TTC549 (cell line): Measurements from ENCODE around the gene STMN3.
"Not testable (repeated sequence)": the region's sequence is repeated elsewhere in the genome, so short reads cannot be mapped to it uniquely, and the experiment has no call there.

Experiments used
- FAIRE-seq: peaks from 2 replicates; lab custom pipeline; 2012; peaks lifted over from hg19 to GRCh38; lab: Jason Lieb, UNC

STMN3 gene

DNA sequence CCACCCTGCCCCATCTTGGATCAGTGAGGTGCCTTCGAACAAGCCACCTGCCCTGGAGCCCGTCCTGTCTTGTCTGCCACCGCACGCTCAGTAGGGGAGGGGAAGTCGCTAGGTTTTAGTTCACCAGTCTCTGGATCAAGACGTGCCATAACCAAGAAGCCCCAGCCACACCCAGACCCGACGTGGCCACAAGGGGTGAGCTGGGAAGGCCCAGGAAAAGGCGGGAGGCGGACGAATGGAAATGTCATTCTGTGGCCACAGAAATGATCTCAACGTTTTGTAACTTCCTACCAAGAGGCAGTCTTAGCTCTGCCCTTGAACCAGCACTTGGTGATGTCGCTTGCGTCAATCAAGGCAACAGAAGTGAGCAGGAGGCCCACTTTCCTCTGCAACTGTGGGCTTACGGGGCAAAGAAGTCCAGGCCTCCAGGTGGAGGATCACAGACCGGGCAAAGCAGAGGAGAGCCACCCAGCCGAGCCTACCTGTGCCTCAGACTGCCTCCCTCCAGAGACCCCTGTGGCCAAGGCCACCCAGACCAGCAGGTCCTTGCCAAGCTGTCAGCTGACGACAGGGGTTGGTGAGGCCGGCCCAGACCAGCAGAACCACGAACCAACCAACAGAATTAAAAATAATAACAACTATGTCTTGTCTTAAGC lies 40.8 kb downstream of the STMN3 start:
- FAIRE-seq: no peak

- no peak for FAIRE-seq
Observed at GRCh38 chr20:63611646-63612045, 41.6 kb downstream of the STMN3 start.

- FAIRE-seq: no peak
Observed at GRCh38 chr20:63610581-63611435, 42.4 kb downstream of the STMN3 start.

DNA sequence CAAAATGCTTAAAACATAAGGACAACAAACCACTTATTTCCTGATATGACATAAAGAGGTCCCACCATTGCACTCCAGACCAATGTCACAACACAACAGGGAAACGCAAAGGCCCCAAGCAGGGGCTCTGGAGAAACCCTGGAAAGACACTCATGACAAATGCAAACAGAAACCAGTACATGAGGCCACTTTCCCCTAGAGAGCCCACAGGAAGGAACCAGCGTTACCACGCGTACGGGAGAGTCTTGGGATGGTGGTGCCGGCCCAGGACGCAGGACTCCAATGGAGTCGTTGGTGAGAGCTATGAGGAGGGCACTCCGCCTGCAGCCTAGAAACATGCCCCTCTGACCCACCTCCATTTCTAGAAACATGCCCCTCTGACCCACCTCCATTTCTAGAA lies 46.5 kb downstream of the STMN3 start:
- FAIRE-seq: no peak

DNA sequence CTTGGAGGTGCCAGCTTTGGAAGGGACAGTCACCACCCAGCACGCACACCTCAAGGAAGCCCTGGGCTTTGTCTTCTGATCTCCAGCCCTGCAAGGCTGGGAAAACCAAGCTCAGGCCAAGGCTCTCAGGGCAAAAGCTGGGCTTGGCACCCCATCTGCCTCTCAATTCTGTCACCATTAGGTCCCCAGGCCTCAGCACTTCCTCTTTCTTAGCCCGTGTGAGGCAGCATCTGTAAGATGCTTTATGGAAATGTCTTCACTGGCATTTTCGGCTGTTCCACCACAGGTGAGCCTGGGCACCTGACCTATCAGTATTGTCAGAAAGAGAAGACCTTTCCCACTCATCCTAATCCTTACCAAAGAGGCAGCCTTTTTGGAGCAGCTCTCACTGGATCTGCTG lies 50.9 kb downstream of the STMN3 start:
- FAIRE-seq: no peak

GRCh38 chr20:63601679-63602078 lies 51.5 kb downstream of the STMN3 start:
- FAIRE-seq: not testable (repeated sequence)

DNA sequence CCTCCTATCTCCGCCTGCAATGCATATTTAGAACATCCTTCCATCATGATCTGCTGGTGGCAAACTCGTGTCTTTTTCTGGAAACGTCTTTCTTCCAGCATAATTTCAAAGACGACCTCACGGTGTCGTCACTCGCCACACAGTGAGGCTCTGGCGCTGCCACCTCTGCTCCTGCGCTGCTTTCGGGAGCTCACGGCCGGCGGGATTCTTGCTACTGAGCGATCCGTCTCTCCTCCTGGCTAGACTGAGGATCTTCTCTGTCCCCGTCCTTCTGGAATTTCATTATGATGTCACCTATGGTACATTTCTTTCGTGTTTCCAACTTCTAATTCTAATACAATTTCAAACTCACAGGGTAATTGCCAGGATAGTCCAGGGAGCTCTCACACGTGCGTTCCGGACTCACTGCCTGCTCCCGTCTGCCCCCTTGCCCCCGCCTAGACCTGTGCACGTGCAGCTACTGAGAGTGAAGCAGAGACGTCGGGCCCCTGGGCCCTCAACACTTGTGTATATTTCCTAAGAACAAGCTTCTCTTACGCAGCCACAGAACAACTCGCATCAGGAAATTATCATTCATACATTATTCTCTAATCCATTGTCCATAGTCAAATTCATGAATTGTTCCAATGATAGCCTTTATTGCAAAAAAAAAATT lies 53.7 kb downstream of the STMN3 start:
- FAIRE-seq: no peak

DNA sequence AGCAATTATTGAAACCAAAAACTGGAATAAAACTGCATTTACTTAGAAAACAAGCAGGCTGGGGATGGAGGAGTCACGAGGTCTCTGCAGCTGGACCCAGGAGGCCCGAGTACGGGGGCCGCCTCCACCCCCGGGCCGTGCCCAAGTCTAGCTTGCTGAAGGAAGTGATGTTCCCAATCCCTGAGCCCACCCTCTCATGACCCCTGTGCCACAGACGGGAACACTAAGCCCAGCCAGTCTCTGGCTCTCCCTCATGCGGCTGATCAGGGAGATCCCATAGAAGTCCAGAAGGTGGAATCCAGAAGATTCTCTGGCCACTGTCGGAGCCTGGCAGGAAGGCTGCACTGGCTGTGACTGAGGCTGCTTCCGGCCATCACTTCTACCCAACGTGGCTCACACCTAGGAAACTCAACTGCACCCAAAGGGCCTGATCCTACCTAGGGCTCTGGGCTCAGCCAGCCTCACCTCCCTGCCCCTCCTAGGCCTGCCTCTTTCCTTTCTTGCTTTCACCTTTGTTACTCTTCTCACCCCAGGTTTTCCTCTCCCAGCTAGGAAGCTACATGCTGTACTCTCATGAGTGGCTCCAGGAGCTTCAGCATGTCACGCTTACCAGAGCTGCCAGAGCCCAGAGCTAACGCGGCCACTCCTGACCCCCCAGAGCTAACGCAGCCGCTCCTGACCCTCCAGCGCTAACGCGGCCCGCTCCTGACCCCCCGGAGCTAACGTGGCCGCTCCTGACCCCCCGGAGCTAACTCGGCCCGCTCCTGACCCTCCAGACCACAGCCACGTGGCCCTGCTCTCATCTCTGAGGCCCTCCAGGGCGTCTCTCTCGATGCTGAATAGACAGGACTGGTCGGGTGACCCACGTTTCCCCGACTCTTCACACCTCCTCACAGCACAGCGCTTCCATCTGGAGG lies 54.5 kb downstream of the STMN3 start:
- no peak for FAIRE-seq

GRCh38 chr20:63597651-63598478 lies 55.4 kb downstream of the STMN3 start:
- no peak for FAIRE-seq

GRCh38 chr20:63596423-63596822 lies 56.8 kb downstream of the STMN3 start:
- FAIRE-seq: no peak

DNA sequence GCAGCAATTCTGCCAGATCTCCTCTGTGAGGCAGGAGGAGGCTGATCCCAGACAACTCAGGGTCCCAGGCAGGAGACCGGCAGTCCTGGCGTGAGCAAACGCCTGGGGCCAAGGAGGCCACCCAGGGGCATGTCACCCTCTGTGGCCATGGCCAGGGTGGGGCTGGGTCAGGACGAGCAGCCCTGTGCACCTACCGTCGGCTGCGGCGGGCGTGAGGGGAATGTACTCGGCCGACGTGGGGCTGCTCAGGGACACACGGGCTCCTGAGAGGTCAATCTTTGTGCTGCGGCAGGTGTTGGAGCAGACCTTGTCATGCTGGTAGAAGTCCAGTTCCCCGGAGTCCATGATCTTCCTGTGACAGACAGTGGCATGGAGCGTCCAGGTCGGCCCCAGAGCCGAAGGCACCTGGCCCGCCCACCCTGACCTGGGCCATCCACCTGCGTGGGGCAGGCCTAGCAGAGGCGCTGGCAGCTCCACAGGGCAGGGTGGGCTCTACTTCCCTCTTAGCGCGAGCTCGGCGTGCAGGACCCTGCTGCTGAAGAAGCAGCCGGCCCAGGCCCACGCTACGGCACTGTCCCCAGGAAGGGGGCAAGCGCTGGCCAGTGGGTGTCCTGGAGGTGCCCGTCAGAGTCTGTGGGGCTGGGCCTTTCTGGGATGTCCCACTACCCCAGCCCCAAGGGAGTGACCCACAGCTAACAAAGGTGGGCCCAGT lies 57.7 kb downstream of the STMN3 start:
- no peak for FAIRE-seq

DNA sequence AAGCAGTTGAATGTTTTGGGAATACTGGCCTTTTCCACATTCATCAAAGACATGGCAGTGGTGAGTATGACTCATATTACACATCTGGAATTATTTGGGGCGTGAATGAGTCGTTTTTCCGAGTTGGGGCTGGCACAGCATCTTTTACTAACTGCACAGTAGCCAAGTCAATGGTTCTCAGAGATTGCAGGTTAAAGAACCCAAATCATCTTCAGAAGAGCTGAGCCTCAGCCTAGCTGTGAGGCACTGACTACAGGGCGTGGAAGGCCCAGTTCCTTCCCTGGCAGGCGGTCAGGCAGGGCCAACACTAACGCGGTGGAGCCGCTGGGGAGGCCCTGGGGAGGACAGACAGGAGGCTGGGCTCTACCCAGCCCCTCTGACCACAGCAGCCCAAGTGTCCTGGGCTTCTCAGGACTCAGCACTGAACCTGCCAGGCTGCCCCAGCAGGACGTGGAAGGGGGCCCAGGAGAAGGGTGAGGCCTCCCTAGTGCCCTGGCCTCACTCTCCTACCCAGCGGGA lies 59.1 kb downstream of the STMN3 start:
- FAIRE-seq: no peak

GRCh38 chr20:63592661-63593060 lies 60.6 kb downstream of the STMN3 start:
- no peak for FAIRE-seq

DNA sequence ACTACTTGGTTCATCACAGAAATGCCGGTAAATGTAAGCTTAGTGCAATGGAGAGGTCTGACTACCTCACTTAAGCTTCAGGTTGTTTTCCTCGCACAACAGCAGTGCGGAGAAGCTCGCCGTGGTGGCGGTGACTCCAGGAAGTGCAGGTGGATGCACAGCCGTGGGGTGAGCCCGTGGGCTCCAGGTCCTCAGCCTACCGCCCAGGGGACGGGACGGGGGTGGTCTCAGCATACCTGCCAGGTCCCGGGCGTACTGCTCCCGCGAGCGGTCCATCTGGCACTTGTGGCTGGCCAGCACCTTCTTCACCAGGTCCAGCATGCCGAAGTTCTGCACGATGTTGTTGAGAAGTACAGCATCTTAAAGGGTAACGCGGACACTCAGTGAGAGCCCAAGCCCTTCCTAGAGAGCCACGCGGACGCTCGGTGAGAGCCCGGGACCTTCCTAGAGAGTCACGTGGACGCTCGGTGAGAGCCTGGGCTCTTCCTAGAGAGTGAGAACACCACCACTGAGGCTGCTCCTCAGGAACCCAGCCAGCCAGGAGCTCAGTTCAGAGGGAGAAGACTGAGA lies 61.4 kb downstream of the STMN3 start:
- FAIRE-seq: no peak

GRCh38 chr20:63591147-63591533 lies 62.1 kb downstream of the STMN3 start:
- FAIRE-seq: no peak

GRCh38 chr20:63590218-63591146 lies 62.7 kb downstream of the STMN3 start:
- no peak for FAIRE-seq
